SKM-1 (cell line): ENCODE measurements around the gene KRT4.
"Not testable (repeated sequence)": the region's sequence is repeated elsewhere in the genome, so short reads cannot be mapped to it uniquely, and the experiment has no call there.

Experiments
- DNase-seq: peaks from one replicate; lab custom pipeline; 2025; ENCODE audit not compliant: unreplicated experiment; lab: John Stamatoyannopoulos, UW

KRT4 gene

DNA sequence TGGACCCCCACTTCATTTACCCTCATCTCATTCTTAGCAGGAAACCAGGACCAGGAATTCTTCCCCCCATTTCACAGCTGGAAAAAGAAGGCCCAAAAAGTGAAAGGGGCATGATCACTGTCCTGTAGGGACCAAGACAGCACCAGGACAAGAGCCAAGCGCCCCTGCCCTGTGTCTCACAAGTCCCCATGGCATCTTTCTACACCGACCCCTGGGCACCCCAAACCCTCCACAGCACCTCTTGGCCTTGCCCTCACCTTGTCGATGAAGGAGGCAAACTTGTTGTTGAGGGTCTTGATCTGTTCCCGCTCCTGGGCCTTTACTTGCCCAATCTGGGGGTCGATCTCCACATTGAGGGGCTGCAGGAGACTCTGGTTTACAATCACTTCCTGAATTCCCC lies 37.5 kb downstream of the KRT4 start:
- DNase-seq, result no peak

DNA sequence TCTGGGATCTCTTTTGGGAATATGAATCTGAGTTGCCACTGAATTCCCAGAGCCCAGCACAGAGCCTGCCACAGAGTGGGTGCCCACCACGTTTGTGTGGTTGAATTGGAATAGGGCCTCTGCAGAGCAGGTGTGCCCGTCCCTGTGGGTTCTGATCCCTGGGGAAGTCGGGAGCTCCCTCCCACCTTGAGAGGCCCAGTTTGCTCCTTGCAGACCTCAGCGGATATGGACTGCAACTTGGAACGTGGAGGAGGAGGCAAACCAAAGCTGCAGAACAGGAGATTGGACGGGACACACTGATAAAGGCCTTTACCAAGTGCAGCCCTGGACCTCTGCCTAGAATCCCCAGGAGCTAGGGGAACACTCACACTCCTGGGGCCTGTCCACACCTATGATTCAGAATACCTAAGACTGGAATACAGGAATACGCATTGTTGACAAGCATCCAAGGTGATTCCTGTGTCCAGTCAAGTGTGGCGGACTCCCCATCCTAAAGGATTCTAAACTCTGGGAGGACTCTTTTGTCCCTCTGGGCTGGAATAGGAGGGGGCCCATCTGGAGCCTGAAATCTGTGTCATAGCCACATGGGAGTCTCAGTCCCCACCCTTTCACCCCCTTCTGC lies 39.2 kb downstream of the KRT4 start:
- no peak for DNase-seq

DNA sequence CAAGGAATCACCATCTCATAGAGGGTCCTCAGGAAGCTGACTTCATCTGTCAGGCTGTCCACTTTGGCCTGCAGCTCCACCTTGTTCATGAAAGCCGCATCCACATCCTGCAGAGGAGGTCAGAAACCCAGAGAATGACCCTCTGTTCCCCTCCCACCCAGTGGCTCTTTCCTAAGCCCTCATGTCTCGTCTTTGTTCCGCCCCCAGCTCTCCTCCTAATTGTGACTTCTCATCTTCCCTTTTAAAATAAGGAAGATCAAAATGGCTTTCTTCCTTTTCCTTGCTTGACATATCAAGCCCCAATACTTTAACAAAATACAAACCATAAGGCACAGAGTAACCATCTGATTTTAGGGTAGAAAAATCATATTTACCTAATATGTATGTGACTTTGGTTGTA lies 41.1 kb downstream of the KRT4 start:
- no peak for DNase-seq

DNA sequence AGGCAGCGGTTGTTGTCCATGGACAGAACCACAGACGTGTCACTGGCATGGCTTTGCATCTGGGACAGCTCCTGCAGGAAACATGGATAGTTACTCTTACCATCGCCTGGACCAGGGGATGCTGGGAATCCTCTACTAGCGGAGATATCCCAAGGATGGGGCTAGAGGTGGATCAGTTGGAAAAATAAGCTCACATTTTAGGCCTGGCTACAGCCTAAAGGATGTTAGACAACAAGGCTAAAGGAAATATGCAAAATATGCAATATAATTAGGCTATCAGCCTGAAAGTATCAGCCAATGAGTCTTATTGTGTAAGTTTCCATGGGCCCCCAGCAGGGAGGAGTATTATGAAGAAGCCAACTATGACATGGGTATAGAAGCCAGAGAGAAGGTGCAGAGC lies 41.7 kb downstream of the KRT4 start:
- no peak for DNase-seq

DNA sequence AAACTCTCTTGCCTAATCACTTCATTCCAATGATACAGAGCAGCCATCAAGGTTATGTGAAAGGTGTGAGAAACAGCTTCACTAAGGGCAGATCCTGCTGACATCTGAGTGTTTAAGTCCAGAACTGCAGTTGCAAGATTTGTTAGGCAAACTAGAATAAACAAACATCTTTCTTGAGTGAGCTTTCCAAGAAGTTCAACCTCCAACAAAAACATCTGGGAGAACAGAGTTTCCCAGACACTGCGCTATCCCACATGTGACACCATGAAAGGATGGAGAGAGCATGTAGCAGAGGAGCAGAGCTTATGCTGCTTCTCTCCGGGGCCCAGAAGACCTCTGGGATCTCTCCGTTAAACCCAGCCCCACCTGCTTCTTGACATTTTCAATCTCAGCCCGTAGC lies 42.4 kb downstream of the KRT4 start:
- no peak for DNase-seq

DNA sequence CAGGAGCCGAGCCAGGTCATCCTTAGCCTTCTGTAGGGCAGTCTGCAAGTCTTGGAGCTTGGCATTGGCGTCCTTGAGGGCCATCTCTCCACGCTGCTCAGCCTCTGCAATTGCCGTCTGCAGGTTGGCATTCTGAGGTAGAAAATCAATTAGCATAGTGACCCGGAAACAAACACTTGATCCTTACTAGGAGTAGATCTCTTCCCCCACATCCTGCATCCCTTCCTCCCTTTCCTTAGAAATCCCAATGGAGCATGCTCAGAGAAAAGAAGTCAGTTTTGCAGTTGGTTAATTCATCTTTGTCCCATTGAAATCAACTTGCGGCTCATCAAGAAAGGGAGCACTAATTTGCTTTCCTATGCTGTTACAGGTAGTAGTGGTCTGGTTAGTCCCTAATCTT lies 42.8 kb downstream of the KRT4 start:
- no peak for DNase-seq

DNA sequence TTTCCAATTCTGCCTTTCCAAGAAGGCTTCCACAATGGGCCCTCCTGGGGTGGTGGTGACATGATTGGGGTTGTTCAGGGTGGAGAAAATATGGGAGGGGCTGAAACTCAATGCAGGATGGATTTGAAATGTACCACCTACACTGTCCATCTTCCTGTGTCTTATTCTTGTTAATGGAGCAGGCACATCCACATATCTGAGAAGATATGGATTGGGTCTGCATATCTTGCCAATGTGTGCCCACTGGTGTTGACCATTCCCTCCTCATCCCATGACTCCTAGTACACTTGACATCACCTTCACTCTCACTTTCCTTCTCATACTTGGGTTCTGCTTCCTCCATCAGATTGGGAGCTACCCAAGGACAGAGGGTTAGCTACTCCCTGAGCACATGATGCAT lies 44.0 kb downstream of the KRT4 start:
- no peak for DNase-seq

DNA sequence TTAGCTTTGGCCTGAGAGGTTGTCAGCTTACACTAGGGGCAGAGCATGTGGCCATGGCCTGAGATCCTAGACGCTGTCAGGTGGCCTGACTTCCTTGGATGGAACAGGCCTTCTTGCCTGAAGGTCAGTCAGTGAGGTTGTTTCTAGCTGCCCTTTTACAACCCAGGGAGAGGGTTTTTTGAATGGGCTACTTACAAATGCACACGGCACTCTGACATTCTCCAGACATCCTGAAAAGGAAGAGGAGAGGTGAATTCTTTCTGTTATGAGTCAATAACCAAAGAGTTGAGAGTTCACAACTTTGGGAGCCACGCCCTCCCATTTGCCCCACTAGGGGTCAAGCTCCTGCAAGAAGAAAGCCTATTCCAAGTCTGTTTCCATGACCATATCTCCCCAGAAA lies 44.6 kb downstream of the KRT4 start:
- DNase-seq, result no peak

DNA sequence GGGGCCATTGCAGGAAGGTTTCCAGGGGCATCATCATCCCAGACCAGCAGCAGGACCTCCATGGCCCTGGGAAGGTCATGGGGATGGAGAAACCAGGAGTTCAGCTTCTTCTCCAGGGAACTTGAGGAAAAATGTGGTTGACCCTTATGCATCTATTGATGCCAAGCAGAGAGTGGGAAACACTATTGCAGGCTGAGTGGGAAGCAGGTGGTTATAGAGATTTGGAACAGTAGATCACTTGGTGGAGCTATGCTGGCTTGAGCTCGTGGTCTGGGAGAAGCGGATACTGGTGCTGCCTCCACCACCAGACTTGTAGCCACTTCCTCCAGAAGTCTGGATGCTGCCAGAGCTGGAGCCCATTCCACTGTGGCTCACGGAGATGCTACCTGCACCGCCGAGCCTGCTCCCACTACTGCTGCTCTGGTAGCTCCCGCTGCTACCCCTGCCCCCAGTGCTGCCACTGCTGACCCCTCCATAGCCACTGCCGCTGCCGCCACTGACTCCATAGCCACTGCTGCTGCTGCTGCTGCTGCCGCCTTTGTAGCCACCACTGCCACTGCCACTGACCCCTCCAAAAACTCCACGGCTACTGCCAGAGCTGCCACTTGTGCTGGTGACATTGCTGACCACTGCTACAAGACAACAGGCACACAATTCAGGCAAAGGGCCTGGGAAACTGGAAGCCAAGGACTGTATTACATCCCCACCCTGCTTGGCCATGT lies 45.3 kb downstream of the KRT4 start:
- DNase-seq, result no peak

DNA sequence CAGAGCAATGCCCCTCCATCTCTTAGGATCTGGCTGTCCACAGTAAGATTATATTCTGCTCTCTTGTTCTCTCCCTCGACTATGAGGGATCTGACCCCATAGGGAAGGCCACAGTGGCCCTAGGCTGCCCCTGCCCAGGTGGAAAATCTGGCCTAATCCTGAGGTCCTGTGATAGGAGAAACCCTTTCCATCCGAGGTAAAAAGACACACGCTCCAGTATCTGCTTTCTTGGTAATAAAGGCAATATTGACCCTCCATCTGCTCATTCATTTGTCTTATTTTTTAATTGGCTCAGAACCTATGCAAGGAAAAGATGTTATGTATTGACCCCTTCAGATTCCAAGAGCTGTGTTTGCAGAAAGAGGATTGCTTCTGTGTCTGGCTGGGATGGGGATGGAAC lies 46.5 kb downstream of the KRT4 start:
- no peak for DNase-seq

DNA sequence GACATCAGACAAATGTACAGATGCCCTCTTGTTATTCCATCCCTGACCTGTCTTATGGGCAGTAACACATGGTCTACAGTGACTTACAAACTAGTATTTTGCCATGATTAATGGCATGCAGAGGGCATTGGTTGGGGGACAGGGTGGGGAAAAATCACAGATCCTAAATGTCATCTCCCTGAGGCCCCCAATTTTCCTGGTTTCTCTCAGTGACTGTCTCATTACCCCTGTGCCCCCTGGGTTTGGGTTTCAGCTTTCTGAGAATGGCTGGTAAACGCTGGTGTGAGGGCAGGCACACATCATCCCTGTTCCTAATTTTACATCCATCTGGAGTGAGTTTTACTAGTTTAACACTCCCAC lies 46.9 kb downstream of the KRT4 start:
- no peak for DNase-seq

DNA sequence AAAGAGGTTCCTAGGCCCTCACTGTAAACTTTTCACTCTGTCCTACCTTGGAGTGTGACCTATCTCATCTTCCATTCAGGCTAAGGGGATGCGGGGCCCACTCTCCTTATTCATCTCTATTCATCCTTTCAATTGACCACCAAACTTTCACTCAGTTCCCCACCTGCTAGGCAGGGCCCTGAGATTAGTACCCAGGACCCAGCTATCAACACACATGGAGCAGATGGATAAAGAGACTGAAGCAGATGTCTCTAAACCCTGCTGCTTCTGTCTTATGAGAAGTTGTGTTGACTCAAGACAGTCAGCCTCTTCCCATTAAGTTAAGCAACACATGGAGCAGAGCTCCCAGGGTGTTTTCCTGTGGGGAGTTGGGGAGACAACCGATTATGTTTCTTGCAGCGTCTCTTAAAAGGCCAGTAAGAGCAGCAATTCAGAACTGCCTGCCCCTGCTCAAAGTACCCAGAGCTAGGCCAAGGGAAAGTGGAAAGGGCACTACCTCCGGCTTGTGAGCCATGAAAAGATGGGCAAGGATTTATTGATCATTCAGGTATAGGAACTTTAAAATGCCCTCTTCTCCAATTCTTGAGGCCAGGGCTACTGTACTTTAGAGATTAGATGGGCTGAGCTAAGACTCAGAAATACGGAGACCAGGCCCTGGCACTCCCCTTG lies 47.4 kb downstream of the KRT4 start:
- no peak for DNase-seq

DNA sequence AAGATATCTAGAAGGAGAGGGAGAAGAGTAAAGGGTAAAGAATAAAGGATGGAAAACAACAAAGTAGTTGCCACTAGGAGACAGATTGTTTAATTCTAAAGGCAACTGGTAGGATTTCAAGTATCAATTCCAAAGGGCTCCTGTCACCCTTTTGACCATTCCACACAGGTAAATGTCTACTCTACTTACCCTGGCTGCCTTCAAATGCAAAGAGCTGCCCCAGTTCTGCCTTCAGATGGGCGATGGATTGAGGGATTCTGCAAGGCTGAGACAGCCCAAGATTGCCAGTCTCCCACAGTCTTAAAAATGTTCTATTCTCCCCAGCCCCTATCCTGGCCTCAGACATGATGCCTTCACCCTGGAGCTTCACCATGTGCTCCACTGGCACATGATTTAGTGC lies 48.2 kb downstream of the KRT4 start:
- DNase-seq, result no peak

DNA sequence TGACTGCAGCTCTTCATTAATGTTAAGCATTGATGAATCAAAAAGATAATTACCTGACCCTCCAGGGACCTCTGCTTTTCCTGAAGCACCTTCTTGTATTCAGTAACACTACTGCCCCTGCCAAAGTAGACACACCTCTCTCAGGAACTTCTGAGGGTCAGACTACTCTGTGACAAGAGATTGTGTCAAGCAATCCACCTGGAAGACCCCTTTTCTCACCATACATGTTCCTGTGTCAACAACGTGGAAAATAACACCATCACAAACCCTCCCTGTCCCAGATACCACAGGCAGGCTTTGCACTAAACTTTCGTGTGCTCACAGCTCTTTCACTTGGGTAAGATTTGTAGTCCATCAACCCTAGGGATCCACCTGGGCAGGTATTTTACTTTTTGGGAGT lies 49.9 kb downstream of the KRT4 start:
- no peak for DNase-seq

DNA sequence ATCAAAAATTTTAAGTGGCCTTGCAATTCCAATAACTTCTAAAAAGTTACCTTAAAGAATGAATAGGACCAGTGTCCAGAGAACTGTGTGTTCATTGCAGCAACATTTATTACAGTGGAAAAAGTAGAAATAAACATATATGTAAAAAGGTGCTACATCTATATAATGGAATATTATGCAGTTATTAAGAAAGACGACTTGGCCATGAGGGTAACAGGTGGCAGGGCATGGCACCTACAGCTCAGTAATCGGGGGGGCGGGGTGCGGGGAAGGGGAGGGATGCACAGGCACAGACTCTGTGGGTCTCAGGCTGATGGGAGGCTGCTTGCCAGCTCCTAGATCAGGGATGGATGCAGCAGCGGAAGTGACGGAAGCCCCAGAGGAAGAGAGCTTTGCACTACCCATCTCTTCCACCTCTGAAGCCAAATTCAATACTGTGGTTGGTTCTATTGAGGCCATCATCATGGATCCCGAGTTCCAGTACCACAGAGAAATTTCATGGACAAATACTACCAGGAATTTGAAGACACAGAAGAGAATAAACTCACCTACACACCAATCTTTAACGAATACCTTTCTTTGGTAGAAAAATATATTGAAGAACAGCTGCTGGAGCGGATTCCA lies 50.8 kb downstream of the KRT4 start:
- DNase-seq, result no peak

DNA sequence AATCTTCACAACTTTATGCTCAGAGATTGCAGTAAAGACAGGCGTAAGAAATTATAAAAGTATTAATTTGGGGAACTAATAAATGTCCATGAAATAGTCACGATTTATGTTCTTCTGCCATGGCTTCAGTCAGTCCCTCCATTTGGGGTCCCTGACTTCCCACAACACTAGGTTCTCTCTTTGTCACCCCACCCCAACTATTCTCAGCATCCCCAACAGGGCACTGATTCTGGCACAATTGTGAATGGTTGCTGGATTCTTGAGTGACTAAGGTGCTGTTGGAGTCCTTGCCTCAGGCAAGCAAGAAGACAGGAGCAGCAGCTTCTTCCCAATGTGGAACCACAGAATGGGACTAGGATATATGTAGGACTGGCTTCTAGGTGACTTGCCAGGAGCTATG lies 52.1 kb downstream of the KRT4 start:
- DNase-seq, result no peak

DNA sequence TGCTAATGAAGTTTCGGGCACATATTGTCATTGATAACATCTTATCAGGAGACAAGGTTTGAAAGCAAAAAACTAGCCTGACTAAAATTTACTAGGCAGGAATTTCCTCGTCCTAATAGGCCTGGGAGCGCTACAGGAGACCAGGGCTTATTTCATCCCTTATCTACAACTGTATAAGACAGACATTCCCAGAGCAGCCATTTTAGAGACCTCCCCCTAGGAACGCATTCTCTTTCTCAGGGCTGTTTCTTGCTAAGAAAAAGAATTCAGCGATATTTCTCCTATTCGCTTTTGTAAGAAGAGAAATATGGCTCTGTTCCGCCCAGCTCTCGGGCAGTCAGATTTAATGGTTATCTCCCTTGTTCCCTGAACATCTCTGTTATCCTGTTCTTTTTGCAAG lies 52.7 kb downstream of the KRT4 start:
- not testable (repeated sequence) for DNase-seq

DNA sequence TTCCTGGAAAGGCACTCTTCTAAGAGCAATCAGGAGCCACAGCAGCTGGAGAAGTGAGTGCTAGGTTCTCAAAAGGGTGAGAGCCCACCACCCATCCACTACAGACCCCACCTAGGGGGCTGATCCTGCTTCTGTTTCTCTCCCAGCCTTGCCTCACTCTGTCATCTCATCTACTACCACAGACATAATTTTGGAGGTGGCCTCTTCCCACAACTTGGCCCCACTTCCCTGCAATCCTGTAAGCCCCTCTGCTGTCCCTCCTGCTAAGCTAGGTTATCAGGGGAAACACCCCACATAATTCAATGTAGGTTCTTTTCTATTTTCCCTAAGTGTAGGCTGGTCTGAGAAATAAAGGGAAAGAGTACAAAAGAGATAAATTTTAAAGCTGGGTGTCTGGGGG lies 53.3 kb downstream of the KRT4 start:
- no peak for DNase-seq

DNA sequence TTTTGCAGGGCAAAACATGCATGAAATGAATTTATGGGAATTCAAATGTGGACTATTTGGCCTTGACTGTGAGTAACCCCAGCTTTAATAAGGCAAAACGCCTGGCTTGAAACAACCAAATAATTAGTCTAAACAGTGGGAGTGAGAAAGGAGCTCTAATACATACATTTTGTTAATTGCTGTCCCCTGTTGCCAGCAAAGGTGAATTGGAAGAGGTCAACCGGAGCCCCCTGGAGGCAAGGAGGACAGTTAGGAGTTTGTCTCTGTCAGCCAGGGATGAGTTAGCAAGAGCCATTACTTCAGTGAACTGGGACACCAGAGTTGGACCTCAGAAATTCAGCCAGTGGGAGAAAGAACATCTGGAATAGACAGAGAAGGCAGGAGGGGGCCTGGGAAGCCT lies 54.2 kb downstream of the KRT4 start:
- DNase-seq, result no peak

DNA sequence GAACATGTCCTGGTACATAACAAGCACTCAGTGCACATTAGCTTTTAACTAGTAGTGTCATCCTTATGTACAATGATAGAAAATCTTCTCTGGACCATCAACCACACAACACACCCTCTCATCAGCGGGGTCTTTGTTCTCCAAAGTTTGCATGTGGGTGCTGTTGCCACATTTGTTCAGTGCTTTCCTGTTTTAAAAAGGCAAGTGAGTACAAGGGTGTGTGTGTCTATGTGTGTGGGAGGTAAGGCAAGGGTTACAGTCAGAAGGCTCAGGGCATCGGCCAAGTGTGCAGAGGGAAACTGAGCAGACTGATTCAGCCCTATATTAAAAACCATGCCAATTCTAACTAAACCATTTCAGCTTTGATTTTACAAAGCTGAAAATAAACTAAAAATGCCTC lies 54.7 kb downstream of the KRT4 start:
- DNase-seq, result no peak

DNA sequence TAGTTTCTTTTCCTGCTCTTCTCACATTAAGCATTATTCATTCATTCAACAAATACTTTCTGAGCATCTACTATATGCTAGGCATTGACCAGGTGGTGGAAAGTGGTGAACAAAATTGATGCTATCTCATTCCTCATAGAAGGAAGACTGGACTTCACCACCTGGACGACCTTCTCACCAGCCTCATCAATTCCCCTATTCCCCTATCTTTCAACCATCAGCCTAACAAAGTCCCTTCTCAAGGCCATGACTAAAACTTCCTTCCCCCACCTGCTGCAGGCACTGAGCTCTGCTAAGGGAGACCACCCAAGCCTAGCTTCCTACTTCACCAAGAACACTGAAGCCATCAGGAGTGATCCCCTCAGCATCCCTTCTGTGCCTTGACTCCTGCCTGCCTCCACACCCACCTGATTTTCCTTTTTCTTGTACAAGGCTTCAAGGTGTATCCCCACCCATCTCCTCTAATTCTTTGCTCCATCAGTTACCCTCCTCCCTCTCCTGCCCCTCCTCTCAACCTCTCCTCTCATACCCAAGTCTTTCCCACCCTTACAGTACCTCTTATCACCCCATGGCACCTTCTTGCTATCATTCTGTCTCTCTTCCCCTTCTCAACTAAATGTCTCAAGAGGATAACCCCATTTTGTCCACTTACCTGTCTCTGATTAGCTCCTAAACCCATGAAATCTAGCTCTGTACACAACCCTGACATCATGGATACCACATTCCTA lies 56.3 kb downstream of the KRT4 start:
- no peak for DNase-seq
